ENCODE measurements around the gene ZNRD2.

ZNRD2 gene

GRCh38 chr11:65588199-65589054 is 18.1 kb downstream of the ZNRD2 start:
- peak; percentile 83 to 86 for DNase-seq
- TF ChIP-seq POLR2A (IDR thresholded peaks at IDR 0.05; ENCODE audit: low read length) (no peak), GATA1 (IDR thresholded peaks at IDR 0.05; ENCODE audit: low read depth, low read length) (no peak)

GRCh38 chr11:65589444-65590239 is 19.4 kb downstream of the ZNRD2 start:
- peak; percentile 71 to 79 for DNase-seq

GRCh38 chr11:65590240-65590738 is 20.0 kb downstream of the ZNRD2 start:
- TF ChIP-seq GATA1 (IDR thresholded peaks at IDR 0.05; ENCODE audit: low read depth, low read length) (no peak), POLR2A (IDR thresholded peaks at IDR 0.05; ENCODE audit: low read length) (no peak)
- no peak for DNase-seq

More at GRCh38 chr11:65589444-65590239, 19.4 kb downstream of the ZNRD2 start:
- no peak for TF ChIP-seq GATA1 (IDR thresholded peaks at IDR 0.05; ENCODE audit: low read depth, low read length)
- TF ChIP-seq POLR2A (IDR thresholded peaks at IDR 0.05; ENCODE audit: low read length) = no peak

GRCh38 chr11:65591939-65592857 is 21.9 kb downstream of the ZNRD2 start:
- DNase-seq = peak in 1 of 2 experiments; percentile 65
- TF ChIP-seq POLR2A (IDR thresholded peaks at IDR 0.05; ENCODE audit: low read length) (no peak), GATA1 (IDR thresholded peaks at IDR 0.05; ENCODE audit: low read depth, low read length) (no peak)

- DNase-seq = no peak
- TF ChIP-seq POLR2A (IDR thresholded peaks at IDR 0.05; ENCODE audit: low read length) (no peak), GATA1 (IDR thresholded peaks at IDR 0.05; ENCODE audit: low read depth, low read length) (no peak)
These were observed 22.7 kb downstream of the ZNRD2 start for GRCh38 chr11:65592858-65593517.

- peak; percentile 64 to 71 for DNase-seq
- TF ChIP-seq POLR2A (IDR thresholded peaks at IDR 0.05; ENCODE audit: low read length) (peak; percentile 36), GATA1 (IDR thresholded peaks at IDR 0.05; ENCODE audit: low read depth, low read length) (no peak)
These were observed 23.5 kb downstream of the ZNRD2 start for GRCh38 chr11:65593518-65594414.

- peak; percentile 56 to 61 for DNase-seq
- TF ChIP-seq POLR2A (IDR thresholded peaks at IDR 0.05; ENCODE audit: low read length) (peak; percentile 7), GATA1 (IDR thresholded peaks at IDR 0.05; ENCODE audit: low read depth, low read length) (no peak)
These were observed 24.9 kb downstream of the ZNRD2 start for GRCh38 chr11:65595131-65595530.

GRCh38 chr11:65595543-65596281 is 25.4 kb downstream of the ZNRD2 start, which contains the start of gene KCNK7:
Gene KCNK7, minus strand, starts transcription at chr11:65595800. Its CDS starts 28 bp downstream, at chr11:65595772.
- TF ChIP-seq POLR2A (IDR thresholded peaks at IDR 0.05; ENCODE audit: low read length) = no peak
- TF ChIP-seq GATA1 (IDR thresholded peaks at IDR 0.05; ENCODE audit: low read depth, low read length) = no peak
- peak in 1 of 2 experiments; percentile 53 for DNase-seq

- TF ChIP-seq POLR2A (IDR thresholded peaks at IDR 0.05; ENCODE audit: low read length) = no peak
- no peak for TF ChIP-seq GATA1 (IDR thresholded peaks at IDR 0.05; ENCODE audit: low read depth, low read length)
These were observed 26.2 kb downstream of the ZNRD2 start for GRCh38 chr11:65596520-65596919.

GRCh38 chr11:65598258-65598699 is 28.0 kb downstream of the ZNRD2 start:
- TF ChIP-seq POLR2A (IDR thresholded peaks at IDR 0.05; ENCODE audit: low read length) = no peak
- no peak for TF ChIP-seq GATA1 (IDR thresholded peaks at IDR 0.05; ENCODE audit: low read depth, low read length)
- no peak for DNase-seq

More at GRCh38 chr11:65596520-65596919, 26.2 kb downstream of the ZNRD2 start:
- DNase-seq = no peak

Measured in erythroblast (primary cell).